ENCODE results near the gene RERE. TPM values are rescaled to one million over a fixed set of nuclear protein-coding genes. Genes with fewer than 3 reads are reported as not detected.

Gene RERE
- total and polyA plus RNA-seq, 2 experiments from 2014 or later, result 148 to 170 TPM

- Histone ChIP-seq H2AFZ (no peak overlapping the region), H3K4me2 (no peak overlapping the region), H3K4me3 (no peak overlapping the region), H3K27ac (ENCODE audit: low read depth) (no peak overlapping the region), H3K4me1 (ENCODE audit: insufficient read depth) (peaks cover 10% of the 10 kb centered on the region; the same call in 1 of the 2 replicates), H4K20me1 (replicated peaks; ENCODE audit: insufficient read depth) (peaks cover 16% of the 10 kb centered on the region; the same call in 1 of the 2 replicates), H3K79me2 (replicated peaks; ENCODE audit: insufficient read depth) (peaks cover 99% of the 10 kb centered on the region), H3F3A (replicated peaks; ENCODE audit: low read depth) (no peaks in the 10 kb centered on the region), H3K27me3 (ENCODE audit: insufficient read depth) (no peaks in the 10 kb centered on the region), H3K36me3 (ENCODE audit: insufficient read depth) (no peaks in the 10 kb centered on the region), H3K9me2 (ENCODE audit: insufficient read depth) (no peaks in the 10 kb centered on the region)
- Mint-ChIP-seq H3K27ac (no peak overlapping the region), H3K4me3 (no peak overlapping the region), H3K9me3 (no peaks in the 10 kb centered on the region), H3K36me3 (ENCODE audit: low read depth) (no peaks in the 10 kb centered on the region), H3K4me1 (peaks cover 14% of the 10 kb centered on the region), H3K27me3 (ENCODE audit: insufficient read depth, low read depth, poor library complexity) (peaks cover 8% of the 10 kb centered on the region)
- no peak for DNase-seq (ENCODE audit: low spot score)
- no peak for ATAC-seq
- no peak for TF ChIP-seq ZNF114 (CRISPR knock-in tag; IDR thresholded peaks at IDR 0.05)
- no peak for TF ChIP-seq EZH2phosphoT487 (IDR thresholded peaks at IDR 0.05; ENCODE audit: unreplicated experiment)
- no peak for TF ChIP-seq ZNF462 (CRISPR knock-in tag; IDR thresholded peaks at IDR 0.05)
- TF ChIP-seq JUNB (IDR thresholded peaks at IDR 0.05; ENCODE audit: unreplicated experiment), result no peak
- TF ChIP-seq CREB1 (CRISPR knock-in tag; IDR thresholded peaks at IDR 0.05; ENCODE audit: low read depth), result no peak
- no peak for TF ChIP-seq STAT1 (IDR thresholded peaks at IDR 0.05; ENCODE audit: unreplicated experiment)
- no peak for TF ChIP-seq CTCF (conservative IDR thresholded peaks at IDR 0.05; ENCODE audit: low read depth in 2 of 2)
- TF ChIP-seq, protein P1, sequence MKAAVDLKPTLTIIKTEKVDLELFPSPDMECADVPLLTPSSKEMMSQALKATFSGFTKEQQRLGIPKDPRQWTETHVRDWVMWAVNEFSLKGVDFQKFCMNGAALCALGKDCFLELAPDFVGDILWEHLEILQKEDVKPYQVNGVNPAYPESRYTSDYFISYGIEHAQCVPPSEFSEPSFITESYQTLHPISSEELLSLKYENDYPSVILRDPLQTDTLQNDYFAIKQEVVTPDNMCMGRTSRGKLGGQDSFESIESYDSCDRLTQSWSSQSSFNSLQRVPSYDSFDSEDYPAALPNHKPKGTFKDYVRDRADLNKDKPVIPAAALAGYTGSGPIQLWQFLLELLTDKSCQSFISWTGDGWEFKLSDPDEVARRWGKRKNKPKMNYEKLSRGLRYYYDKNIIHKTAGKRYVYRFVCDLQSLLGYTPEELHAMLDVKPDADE (IDR thresholded peaks at IDR 0.05), result no peak
- TF ChIP-seq POLR2AphosphoS5 (IDR thresholded peaks at IDR 0.05; ENCODE audit: low read depth), result no peak
Observed at GRCh38 chr1:8765198-8765597, 52.2 kb downstream of the RERE start.
